Ammon's horn (tissue), 1 donor: ENCODE data around the gene DOK6.
"Not testable (repeated sequence)": the region's sequence is repeated elsewhere in the genome, so short reads cannot be mapped to it uniquely, and the experiment has no call there.

ENCODE experiments used
- DNase-seq: peaks from one replicate; pipeline ENCODE4 v3.0.0-alpha.2; 2016; ENCODE audit warnings: low spot score

DOK6 gene

GRCh38 chr18:69400253-69400975 lies at the start of gene DOK6:
Gene DOK6 (plus strand): TSS chr18:69400888.
- DNase-seq = peak; percentile 72

- DNase-seq = no peak
These were observed 47.7 kb upstream of the DOK6 start for GRCh38 chr18:69353023-69353422.

DNA sequence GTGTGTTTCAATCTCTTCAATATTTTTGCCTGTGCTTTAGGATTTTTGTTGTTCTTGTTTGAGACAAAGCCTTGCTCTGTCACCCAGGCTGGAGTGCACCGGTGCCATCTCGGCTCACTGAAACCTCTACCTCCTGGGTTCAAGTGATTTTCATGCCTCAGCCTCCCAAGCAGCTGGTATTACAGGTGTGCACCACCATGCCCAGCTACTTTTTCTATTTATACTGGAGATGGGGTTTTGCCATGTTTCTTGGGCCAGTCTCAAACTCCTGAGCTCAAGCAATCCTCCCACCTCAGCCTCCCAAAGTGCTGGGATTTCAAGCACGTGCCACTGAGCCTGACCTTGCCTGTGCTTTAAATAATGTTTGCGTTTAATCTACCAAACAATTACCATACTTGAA lies 43.1 kb upstream of the DOK6 start:
- DNase-seq = no peak

GRCh38 chr18:69358212-69358895 lies 42.3 kb upstream of the DOK6 start:
- DNase-seq = no peak

GRCh38 chr18:69359768-69360167 lies 40.9 kb upstream of the DOK6 start:
- DNase-seq = not testable (repeated sequence)

DNA sequence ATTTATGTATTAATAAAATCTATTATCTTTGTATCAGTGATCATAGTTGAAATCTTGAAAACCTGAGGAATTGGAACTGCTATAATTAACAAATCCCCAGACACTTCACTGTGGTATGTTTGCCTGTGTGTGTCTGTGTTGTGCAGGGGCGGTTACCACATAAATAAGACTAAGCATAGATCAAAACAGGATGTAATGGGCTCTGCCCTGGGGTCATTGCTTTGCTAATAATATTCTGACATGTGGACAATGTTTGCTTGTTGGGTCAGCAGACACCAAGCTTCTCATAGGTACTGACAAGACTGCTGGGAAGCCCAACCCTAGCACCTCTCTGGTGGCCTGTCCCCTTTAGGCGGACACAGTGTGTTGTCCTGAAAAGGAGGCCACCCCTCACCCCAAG lies 35.8 kb upstream of the DOK6 start:
- DNase-seq = no peak

GRCh38 chr18:69365658-69366057 lies 35.0 kb upstream of the DOK6 start:
- DNase-seq = no peak

DNA sequence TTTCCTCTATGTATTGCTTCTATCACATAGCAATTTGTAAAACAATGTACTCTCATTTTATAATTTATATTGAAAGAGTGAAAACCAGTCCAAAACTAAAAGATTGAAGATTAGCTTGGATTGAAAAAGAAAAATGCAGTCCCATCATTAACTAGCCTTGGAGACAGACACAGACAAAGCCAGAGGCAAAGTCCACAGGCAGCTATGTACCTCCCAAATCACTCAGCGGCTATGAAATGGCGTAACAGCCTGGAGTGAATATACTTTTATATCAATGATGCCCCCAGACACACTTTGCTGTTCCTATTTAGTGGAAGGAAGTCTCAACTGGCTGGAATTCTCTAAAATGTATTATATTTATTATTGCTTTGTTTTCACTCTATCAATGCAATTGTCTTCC lies 33.6 kb upstream of the DOK6 start:
- DNase-seq = no peak

DNA sequence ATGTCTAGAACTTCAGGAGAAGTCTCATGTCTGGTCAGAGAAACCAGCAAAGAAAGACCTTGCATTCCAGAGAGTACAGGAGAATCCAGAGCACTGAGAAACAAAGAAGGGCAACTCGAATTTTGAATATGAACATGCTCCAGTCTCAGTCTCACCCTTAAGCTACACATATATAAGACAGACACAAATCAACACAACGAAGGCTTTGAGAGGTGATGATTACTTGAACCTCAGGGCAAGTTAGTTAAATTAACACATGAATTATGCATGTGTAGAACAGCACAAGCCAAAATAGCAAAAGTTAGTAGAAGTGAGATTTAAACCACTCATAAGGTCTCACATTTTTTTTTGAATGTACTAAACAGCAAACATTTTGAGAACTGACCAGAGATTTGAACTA lies 29.0 kb upstream of the DOK6 start:
- no peak for DNase-seq

DNA sequence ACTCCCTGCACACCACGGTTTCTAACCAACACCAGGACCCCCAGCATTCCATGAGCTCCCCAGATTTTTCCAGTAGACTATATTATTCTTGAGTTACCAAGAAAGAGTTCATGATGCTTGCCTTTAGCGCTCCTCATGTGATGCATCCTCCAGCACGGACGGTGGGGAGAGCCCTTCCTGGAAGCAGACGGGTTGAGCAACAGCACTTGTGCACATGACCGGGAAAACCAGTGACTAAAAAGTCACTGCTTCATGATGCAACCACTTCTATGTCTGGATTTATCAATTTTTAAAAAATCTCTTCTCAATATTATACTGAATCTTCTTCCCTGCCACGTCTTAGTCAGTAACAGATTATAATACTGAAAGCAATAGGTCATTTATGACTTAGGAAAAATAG lies 20.4 kb upstream of the DOK6 start:
- no peak for DNase-seq

DNA sequence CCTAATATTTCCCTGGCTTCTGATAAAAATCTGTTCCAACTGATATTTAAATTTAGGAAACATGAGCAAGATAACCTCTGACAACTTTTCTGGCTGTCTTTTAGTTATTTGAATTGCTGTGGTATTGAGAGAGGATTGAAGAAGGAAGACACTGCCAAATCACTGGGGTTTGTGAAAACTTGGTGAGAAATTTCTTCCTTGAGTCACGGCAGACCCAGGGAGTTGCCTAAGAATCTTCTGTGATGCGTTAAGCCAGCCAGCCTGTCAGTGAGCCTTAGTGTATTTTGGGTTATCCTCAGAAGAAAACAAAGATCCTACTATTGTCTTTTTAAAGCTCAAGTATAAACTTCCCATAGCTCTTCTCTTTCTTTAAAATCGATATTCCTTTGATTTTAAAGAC lies 17.5 kb upstream of the DOK6 start:
- DNase-seq = no peak

DNA sequence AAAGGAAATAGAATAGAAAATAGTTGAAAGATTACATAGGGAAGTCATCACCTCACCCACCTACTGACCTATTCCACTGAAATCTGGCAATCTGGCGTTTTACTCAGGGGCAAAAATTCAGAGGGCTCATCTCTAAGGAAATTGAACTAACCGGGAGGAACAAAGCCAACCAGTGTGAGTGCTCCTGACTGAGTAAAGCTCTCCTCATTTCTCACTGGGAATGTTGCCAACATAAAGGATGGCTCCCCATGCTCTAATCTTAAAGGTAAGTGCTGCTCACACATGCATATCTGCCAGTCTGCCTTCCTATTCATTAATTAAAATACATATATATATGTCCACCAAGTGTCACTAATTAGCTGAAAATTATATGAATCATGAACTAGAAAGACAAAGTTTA lies 13.5 kb upstream of the DOK6 start:
- DNase-seq = no peak

DNA sequence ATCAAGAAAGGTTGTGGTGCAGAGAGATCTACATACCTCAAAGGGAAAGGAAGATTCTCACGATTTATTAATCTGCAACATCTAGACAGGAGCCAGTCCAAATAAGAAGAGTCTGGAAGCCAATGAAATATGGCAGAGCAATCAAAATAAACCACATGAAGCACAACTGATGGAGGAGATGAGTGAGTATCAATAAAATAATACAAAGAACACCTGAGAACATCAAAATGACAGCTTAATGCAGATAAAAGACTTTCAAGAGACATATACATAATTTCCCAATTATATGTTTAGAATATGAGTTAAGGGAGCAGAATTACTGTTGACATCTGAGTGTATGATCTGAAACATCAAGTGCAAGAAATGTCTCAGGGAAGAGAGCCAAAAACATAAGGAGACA lies 12.5 kb upstream of the DOK6 start:
- no peak for DNase-seq

DNA sequence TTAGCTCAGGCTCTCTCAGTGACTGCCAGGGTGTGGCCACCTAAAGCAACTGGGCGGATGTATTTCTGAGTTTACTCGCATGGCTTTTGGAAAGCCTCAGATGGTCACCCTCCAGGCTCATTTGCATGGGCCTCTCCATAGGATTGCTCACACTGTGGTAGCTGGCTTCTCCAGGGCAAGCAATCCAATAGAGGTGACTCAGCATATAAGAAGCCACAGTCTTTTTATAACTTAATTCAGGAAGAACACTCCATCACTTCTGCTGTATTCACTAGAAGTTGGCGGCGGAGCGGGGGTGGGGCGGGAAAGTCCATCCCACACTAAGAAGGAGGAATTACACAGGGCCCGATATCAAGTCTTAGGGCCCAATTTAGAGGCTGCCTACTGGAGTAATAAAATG lies 3.6 kb upstream of the DOK6 start:
- no peak for DNase-seq

DNA sequence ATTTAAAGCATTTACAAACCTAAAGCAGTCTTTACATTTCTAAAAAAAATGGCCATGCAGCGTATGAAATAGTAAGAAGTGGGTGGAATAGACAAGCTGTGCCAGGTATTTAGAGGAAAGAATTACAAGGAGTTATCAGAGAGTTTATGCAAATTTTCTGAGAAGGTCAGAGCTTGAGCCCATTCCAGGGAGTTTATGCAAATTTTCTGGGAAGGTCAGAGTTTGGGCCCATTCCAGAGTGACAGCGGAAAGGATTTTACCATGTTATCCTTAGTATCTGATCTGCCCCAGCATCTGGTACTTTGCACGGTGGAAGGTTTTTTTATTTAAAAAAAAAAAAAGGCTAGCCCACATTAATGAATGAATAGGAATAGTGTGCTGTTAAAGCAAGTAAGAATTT lies 1.4 kb upstream of the DOK6 start:
- DNase-seq = no peak

DNA sequence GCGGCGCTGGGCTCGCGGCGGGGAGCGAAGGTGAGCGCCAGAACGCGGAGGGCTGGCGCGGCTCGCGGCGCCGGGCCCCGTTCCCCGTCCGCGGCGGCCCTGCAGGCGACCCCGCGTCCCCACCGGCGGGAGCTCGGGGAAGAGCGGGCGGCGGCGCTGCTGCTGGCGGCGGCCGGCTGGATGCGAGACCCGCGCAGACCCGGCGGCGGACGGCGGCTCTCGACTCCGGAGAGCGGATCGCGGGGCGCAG lies 213 bp downstream of the DOK6 start:
- no peak for DNase-seq

DNA sequence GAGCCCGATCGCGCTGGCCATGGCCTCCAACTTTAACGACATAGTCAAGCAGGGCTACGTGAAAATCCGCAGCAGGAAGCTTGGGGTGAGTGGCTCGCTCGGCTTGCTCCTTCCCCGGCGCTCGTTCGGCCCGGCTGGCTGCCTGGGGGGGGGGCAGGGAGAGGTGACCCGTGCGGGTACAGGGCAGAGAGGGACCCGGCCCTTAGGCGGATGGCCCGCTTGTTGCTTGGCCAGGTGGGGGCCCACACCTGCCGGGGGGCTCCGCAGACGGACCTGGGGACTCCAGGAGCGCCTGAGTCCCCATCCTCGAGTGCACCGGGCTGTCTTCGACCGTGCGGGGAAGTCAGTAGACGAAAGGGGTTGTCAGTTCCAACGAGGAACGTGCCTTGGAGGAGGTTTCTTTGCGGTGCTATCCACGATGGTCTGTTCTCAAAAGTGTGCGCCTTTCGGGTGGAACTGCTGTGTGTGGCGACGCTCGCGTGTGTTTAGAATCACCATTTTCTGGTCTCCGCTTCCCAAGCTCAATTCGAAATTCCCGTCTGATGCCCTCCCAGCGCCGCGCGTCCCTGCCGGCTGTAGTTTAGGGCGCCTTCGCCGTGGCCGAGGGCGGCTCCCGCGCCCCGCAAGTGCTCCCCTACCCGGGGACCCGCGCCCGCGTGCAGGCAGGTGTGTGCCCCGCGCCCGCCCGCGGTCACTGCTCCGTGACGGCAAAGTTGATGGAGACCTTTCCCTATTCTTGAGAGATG lies 711 bp downstream of the DOK6 start:
- peak; percentile 14 for DNase-seq

DNA sequence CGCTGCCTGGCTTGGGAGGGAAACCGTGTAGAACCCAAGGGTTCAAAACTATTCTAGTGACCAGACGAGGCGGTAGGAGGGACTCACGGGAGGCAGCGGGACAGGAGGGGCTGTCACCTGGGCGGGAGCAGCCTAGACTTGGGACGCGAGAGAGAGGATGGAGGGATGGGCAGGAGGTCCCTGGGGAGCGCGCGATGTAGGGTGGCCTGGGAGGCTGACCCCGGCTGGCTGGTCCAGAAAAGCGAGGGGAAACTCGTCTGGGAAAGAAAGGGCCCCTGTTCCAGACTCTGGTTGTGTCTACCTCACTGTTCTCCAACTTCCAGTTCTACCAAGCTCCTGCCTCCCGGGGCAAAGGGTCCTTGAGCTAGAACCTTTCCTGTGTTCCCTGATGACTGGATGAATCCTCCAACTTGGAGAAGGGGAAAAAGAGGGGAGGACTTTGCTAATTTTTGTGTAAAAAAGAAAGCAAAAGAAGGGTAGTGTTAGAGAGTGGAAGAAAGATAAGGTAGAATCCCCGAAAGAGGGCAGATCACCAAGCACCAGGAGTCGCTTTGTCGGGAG lies 1.4 kb downstream of the DOK6 start:
- no peak for DNase-seq

- DNase-seq = peak; percentile 15
These were observed 1.9 kb downstream of the DOK6 start for GRCh38 chr18:69402533-69402989.

DNA sequence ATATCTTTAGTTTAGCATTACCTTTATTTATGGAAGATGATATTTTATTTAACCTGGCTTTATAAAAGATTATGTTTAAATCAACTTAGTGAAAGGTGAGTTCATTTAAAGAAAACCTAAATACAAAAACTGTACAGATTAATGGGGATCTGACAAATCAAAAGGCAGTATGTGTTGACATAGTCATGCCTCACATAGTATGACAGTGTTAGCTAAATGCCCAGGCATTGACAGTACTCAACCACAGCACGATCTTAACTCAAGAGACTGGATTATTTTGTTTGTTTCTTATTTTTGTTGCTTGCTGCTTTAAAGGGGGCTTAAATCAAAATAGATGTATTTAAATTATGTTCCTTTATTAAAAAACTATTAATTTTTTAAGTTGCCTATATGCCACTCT lies 7.8 kb downstream of the DOK6 start:
- DNase-seq = no peak

GRCh38 chr18:69411199-69411598 lies 10.5 kb downstream of the DOK6 start:
- no peak for DNase-seq

DNA sequence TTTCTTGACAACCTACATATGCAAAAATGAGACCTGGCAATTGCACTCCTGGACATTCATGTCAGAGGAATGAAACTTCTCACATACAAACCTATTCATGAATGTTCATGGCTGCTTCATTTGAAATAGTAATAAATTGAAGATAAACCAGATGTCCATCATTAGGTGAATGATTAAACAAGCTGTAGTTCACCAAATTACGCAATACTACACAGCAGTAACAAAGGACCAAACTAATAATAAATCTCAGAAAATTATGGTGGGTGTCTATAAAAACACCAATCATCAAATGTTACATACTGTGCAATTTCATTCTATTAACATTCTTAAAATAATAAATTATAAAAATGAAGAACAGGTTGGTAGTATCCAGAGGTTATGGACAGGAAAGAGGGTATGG lies 13.5 kb downstream of the DOK6 start:
- DNase-seq = no peak

- no peak for DNase-seq
These were observed 32.2 kb downstream of the DOK6 start for GRCh38 chr18:69432847-69433246.
